AML-193 (cell line): ENCODE measurements around the gene PRCP.
A peak's percentile ranks its signal among the peaks of the same experiment; 100 is the strongest.
"Not testable (repeated sequence)": the region's sequence is repeated elsewhere in the genome, so short reads cannot be mapped to it uniquely, and the experiment has no call there.

Experiments
- DNase-seq, 2 experiments: peaks; one replicate each; lab custom pipeline; 2025; lab: John Stamatoyannopoulos, UW

PRCP gene

DNA sequence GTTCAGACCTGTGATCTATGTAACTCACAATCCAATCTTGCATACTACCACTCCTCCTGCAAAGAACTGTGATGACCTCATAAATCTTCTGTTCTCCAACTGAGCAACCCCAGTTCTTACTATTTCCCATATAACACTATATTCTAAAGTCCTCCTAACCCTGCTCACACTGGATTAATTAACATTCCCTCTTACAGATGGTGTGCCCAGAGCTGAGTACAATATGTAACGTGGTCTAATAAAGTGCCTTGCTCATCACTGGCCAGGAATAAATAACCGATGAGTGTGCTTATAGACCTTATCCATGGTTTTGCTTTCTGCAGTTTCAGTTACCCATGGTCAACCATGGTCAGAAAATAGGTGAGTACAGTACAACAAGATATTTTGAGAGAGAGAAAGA is 28.6 kb downstream of the PRCP start:
- DNase-seq = no peak

DNA sequence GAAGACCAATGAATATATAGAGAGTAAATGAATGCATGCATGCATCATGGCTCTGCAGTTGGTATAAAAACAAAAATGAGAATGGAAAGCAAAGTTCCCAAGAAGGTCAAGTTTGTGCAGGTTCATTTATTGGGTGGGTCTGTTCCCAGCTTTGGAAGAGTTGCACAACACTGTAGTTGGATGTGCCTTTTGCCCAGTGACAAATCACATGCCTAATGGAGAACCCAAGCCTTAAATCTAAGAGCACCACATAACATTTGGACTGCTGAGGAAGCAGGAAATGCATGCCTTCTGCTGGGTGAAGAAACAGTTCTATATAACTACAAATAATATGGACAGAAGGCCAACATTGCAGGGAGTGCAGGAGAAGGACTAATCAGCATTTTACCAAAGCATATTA is 30.6 kb downstream of the PRCP start:
- peak in 1 of 2 experiments; percentile 7 for DNase-seq

DNA sequence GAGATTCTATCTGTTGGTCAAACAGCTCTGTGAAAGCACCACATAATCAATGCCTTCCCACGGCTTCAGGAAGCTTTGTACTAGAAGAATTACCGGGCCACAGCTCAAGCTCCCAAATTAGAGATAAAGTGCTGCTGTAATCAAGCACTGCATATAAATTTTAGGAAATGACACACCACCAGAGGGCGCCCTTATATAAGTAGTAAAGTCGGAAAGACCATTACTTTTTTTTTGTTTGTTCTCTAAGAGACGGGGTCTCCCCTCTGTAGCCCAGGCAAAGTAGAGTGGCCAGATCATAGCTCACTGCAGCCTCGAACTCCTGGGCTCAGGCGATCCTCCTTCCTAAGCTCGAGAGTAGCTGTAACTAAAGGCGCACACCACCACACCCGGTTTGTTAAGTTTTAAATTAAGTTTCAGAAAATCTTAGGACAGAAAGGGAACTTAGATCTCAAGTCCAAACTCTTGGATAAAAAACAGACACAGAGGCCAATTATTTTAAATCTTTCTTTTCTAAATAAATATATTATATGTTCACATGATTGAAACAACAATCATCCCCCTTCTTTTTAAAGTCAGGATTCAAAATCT is 32.6 kb downstream of the PRCP start:
- DNase-seq = peak; percentile 74 to 81

DNA sequence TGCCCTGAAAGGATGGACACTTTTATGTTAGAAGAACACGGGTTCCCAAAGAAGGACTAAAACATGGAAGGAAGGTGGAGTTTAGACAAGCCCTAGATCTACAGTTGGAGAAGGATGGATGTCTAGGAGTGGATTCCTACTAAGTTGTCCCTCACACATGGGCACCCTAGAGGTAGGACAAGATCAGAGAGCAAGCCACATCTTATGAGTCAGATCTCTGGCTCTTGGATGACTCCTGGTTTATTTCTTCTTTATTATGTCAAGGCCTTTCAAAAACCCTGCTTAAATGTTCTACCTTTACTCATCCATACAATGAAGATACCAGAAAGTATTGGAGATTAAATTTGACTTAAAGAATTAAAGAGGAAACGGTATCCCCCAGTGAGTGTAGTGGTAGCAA is 34.4 kb downstream of the PRCP start:
- DNase-seq = no peak

DNA sequence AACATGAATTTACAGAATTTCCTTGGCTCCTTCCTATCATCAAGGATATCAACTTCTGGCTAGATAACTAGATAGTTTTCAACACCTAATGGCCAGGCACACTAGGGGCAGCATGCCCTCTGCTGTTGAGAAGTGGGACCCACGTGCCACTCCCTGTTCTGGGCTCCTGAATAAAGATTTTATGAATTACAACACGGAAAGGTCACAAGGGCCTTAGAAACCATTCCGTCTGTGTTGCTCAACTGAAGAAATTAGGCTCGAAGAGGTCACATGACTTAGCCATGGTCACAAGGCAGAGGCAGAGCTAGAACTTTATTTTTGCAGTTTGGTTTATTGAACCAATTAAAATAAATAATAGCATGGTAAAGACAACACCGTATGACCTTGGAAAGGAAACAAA is 36.0 kb downstream of the PRCP start:
- peak; percentile 93 to 95 for DNase-seq

DNA sequence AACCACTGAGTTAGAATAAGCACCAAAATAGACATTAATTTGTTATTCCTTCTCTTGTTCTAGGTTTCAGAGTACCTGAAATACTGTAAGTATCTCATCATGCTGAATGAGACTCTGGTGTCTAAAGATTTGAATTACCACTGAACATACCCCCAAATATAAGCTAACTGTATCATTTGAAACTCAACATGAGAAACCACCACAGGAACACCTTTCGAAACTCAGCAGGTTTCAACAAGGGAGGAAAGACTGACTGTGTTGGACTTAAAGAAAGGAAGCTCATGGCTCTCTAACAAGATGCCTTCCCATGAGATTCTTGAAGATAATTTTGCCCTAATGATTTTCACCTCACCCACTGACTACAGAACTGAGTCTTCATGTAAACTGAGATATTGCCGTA is 37.0 kb downstream of the PRCP start:
- no peak for DNase-seq

DNA sequence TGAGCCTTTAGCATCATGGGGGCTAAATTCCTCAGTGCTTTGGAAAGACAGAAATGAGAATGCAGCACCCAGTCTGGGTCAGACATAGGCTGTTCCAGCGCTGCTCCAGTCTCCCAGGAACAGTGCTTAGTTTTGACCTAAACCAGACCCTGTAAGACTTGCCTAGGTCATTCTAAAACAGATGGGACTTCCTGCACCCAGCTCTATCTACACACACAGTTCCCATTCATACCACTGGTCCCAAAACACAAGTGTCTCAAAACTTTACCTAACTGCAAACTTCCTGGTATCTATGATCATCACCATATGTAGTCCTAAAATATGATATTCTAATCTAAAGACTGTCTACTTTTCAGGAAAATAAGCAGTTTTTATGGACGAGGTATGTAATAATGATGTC is 37.9 kb downstream of the PRCP start:
- DNase-seq = no peak

DNA sequence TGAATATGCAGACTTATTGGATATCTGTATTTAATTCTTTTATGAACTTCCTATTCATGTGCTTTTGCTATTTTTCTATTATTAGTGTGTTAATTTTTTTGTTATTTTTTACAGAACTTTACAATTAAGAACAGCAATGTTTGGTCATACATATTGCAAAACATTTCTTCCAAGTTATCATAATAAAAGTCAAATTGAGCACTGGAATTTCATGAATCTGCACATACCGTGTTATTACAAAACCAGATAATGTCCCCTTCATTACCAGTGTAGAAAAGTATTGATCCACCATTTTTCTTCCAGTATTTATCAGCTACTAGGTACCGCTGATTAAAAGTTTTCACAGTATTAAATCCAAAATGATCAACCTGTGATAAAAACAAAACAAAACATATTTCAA is 40.5 kb downstream of the PRCP start:
- DNase-seq = no peak

DNA sequence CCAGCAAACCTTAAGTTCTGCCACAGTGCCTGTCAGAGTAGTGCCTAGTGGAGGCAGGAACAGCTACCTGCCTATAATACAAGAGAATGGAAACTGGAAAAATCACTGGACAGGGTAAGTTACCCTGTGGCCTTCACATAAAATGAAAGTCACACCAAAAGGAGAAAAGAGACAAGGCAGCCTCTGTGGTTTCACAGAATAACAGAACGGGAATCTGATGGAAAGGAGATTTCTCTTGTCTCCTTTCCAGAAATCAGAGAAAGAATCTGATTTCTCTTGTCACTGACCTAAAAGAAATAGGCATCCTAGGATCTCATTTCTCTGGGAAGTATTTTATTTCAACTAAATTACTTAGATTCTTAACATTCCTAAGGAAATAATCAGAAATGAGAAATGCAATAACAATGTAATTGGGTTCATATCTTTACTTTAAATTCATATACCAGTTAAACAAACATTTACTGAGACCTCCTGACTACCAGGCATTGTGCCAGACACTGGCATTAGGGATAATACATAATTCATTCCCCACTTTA is 41.6 kb downstream of the PRCP start:
- no peak for DNase-seq

DNA sequence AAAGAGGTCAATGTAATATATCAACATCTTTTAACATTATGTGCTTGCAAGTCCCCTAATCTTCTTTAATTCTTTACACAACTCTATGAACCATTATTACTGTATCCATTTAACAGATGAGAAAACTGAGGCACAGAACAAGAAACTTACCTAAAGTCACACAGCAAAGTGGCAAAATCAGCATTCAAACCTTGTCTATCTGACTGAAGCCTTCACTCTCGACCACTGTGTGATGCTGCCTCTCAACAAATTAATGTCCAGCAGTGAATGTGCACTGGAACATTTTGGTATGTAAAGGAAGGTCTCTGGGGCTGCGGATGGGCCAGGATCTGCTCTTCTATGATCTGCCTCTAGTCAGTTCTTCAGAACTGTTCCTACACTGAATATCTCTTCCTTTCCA is 42.1 kb downstream of the PRCP start:
- DNase-seq = no peak

DNA sequence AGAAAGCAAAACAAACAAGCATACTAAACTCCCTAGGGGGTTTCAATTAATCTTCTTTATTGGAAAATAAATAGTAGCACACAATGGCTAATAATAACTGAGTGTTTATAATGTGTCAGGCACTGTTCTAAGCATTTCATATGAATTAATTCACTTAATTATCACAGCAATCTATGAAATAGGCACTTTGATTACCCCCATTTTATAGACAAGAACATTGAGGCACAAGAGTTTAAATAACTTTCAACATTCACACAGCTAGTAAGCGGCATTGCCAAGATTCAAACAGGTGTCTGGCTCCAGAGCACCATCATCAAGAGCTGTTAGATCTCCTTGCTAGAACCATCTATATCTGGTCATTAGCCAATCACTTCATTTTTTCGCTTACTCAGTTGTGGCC is 43.1 kb downstream of the PRCP start:
- no peak for DNase-seq

DNA sequence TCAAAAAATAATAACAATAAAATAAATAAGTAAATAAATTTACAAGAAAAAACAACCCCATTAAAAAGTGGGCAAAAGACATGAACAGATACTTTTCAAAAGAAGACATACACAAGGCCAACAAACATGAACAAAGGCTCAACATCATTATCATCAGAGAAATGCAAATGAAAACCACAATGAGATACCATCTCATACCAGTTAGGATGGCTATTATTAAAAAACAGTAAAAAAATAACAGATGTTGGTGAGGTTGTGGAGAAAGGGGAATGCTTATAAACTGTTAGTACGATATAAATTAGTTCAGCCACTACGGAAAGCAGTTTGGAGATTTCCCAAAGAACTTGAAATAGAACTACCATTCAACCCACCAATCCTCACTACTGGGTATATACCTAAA is 44.6 kb downstream of the PRCP start:
- no peak for DNase-seq

DNA sequence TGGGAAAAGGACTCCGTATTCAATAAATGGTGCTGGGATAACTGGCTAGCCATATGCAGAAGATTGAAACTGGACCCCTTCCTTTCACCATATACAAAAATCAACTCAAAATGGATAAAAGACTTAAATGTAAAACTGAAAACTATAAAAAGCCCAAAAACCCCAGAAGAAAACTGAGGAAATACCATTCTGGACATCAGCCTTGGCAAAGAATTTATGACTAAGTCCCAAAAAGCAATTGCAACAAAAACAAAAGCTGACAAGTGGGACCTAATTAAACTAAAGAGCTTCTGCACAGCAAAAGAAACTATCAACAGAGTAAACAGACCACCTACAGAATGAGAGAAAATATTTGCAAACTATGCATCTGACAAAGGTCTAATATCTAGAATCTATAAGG is 45.3 kb downstream of the PRCP start:
- DNase-seq = not testable (repeated sequence)

DNA sequence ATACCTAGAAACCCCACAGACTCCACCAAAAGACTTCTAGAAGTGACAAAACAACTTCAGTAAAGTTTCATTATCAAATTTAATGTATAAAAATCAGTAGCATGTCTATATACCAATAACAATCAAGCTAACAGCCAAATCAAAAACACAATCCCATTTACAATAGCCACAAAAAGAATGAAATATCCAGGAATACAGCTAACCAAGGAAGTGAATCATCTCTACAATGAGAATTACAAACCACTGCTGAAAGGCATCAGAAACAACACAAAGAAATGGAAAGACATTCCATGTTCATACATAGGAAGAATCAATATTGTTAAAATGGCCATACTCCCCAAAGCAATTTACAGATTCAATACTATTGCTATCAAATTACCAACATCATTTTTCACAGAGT is 46.0 kb downstream of the PRCP start:
- no peak for DNase-seq

DNA sequence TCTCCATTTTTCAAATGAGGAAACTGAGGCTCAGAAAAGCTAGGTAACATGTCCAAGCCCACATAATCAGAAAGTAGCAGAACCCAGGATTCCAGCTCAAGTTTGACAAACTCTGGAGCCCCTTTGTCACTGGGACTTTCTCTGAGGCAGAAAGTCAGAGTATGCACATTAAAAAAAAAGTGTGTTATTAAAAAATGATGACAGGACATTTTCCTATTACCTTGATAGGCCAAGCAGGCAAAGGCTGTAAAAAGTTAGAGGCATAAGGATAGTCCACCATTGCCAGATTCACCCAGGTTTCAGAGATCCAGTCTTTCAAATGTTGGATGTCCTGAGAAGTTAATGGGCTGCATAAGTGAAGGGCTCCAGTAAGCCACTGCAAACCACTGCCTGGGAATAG is 51.4 kb downstream of the PRCP start:
- DNase-seq = no peak

DNA sequence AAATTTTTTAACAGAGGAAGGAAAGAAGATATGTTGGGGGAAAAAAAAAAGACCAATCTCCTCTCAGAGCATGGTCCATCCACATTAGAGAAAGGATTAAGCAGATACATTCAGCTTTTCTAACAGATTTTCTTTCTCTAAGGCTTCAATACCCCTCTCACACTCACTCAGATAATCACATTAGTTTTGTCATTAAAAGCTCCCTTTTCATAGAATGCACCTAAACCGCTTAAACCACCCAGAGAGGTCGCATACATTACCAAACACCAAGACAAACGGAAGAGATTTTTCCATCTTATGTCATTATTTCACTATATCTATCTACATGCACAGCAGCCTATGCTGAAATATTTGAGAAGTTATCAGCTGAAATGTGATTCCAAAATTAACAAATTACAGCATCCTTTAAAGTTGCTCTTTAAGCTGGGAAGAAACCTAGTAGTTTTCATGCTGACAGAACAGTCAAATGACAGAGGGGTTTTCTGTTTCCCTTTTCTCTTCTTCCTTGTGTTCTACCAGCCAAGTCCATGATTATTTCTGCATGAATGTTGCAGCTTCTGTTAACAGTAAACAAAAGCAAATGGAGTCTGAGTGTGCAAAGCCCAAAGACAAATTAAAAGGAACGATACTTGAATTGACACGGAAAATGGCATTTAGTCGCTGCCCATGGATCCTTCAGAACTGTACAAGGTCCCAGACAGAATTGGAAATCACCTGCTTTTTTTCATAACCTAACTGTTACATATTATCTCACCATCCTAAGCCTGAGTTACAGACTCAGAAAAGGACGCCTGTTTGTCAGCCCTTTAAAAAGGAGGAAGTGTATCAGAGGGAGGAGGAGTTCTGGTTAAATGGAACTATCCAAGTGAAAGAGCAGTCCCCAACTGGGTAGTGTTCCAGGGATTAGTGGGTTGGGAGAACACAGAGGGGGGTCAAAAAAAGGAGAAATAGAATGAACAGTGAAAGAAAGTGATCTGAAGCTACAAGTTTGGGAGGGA is 54.6 kb downstream of the PRCP start:
- no peak for DNase-seq

DNA sequence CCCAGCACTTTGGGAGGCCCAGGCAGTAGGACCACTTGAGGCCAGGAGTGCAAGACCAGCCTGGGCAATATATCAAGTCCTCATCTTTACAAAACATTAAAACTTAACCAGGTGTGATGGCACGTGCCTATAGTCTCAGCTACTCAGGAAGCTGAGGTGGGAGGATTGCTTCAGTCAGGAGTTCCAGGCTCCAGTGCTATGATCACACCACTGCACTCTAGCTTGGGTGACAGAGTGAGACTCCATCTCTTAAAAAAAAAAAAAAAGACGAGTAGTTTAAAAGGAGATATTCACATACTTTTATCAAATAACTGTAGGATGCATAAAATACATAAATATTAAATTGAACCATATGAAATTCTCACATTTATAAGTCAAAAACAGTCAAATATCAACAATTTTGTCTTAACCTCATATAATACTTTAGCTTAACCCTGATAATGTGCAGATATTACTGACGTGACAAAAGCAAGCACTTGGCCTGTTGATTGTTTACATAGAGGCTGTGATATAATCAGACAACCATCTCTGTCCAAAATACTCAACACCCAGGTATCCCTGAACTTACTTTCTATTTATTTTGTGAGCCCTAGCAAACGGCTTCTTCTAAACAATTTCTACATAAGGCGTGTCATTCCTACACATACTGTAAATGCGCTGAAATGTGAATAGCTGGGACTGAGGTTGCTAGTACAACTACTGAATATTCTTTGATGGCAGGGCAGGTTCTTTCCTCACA is 57.0 kb downstream of the PRCP start:
- DNase-seq = no peak

DNA sequence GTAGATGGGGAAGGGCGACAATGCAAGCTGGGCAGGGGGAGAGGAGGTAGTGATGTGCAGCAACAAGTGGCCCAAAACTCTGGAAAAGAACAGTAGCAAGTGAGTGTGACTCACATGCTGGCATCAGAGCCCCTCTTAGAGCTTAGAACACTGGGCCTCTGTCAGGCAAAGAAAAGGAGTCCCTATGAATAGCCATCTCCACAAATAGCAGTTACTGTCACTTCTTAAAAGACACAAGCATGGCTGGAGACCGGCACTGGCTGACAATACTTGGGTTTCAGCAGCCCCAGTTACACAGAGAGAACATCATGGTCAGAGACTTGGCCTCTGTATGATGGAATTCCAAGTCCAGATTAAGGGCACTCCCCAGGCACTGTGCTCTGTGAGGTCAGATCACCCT is 58.2 kb downstream of the PRCP start:
- no peak for DNase-seq

DNA sequence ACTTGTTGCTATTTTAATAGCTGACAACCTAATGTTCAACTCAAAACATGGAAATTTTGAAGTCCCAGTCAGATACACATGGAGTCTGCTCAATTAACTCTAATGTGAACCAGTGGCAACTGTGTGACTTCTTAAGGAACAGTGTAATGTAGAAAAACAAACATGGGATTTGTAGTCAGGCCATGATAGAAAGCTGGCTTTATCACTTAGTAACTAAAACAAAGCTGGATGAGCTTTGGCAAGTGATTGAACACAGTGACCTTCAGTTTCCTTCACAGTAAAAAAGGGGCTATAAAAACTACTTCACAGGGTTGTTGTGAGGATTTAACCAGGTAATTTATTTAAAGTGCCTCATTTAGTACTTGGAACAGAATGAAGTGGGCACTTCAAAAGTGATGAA is 62.6 kb downstream of the PRCP start:
- no peak for DNase-seq

DNA sequence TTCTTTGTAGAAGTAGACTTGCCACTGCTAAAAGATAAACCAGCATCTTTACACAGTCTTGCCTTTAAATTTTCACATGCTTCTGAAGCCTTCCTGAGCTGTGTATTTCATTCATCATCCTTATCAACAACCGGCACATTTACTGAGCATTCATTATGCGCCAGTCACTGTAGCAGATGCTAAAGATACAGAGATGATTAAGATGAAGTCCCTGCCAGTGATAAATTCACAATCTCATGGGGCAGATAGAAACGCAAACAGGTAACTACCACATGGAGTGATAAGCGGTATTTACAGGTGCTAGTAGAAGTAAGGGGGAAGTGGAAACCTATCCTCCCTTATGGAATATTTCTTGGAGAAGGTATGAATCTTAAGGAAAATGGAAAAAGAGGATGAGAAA is 67.2 kb downstream of the PRCP start:
- no peak for DNase-seq

DNA sequence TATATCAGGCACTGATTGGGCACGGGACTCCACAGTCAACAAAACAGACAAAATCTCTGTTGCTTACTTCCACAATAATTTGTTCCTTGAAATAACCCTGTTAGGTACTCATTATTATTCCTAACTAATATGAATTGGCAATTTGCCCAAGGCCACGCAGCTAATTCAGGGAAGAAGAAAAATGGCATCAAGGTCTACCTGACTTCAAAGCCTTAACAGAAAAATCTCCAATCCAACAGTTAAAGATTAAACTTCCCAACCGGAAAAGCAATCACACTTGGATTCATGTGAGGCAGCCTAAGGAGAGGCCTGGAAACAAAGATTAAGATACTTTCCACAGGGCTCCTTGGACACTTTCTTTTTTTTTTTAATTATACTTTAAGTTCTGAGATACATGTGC is 68.9 kb downstream of the PRCP start:
- DNase-seq = no peak

DNA sequence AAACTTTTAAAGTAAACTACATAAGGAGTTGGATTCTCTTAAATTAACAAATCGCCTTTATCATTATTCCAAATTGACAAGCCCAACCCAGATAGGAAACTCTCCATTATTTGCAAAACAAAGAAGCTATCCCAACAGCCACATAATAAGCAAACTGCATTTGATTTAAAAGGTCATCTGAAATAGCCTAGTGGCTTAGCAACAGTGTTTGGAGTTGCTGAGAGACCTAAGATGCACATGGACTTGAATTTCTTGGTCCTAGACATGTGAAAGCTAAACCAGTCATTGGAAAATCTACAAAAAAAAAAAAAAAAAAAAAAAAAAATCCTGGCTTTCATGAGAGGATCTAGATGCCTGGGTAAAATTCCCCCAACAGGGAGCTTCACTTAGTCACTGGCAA is 69.5 kb downstream of the PRCP start:
- no peak for DNase-seq

DNA sequence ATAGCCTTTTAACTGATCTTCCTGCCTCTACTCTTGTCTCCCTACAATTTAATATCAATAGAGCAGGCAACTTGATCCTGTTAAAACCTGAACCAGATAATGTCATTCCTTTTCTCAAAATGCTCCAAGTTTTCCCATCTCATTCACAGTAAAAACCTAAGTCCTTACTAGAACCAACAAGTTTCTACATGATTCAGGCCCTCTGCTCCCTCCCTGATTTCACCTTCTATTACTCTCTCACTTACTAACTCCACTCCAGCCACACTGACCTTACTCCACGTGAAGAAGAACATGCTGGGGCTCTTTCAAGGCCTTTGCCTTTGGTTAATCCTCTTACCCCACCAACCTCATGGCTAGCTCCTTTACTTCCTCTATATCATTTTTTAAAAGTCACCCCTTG is 71.1 kb downstream of the PRCP start:
- DNase-seq = no peak
